Mucosa of rectum (tissue), 2 donors: ENCODE results near the gene KIAA0319L.

Source experiments
- H3K27ac ChIP-seq, 2 donors: one replicate each; pipeline ENCODE4 v1.7.0; 2013; ENCODE audit warnings: inconsistent platforms in 2 of 2, low read depth in 2 of 2, low read length in 2 of 2
- H3K27me3 ChIP-seq, 2 donors: one replicate each; pipeline ENCODE4 v1.7.0; 2013; ENCODE audit warnings: low read length in 2 of 2; ENCODE audit not compliant: control insufficient read depth in 2 of 2, insufficient read depth in 2 of 2
- H3K36me3 ChIP-seq, 2 donors: one replicate each; pipeline ENCODE4 v1.7.0; 2013; ENCODE audit warnings: low read length in 2 of 2; ENCODE audit not compliant: control insufficient read depth in 2 of 2, insufficient read depth in 2 of 2
- H3K4me1 ChIP-seq, 2 donors: one replicate each; pipeline ENCODE4 v1.7.0; 2013; ENCODE audit warnings: low read length in 2 of 2, mild to moderate bottlenecking in 1 of 2; ENCODE audit not compliant: control insufficient read depth in 2 of 2, insufficient read depth in 2 of 2
- H3K4me3 ChIP-seq, 2 donors: one replicate each; pipeline ENCODE4 v1.7.0; 2013; ENCODE audit warnings: low read length in 2 of 2
- H3K9ac ChIP-seq, 2 donors: one replicate each; pipeline ENCODE4 v1.7.0; 2013; ENCODE audit warnings: low read length in 2 of 2, low read depth in 1 of 2, mild to moderate bottlenecking in 1 of 2
- H3K9me3 ChIP-seq, 2 donors: one replicate each; pipeline ENCODE4 v1.7.0; 2013; ENCODE audit warnings: low read length in 2 of 2; ENCODE audit not compliant: control insufficient read depth in 2 of 2
- donor health status: healthy.
- donor health status: Normal muscosa, but diverticular disease.

KIAA0319L gene

GRCh38 chr1:35556484-35557117 is 602 bp downstream of the KIAA0319L start:
- Histone ChIP-seq H3K4me3 (peak overlapping the region; percentile 91 to 92), H3K9ac (peak overlapping the region; percentile 83 to 87), H3K27me3 (no peaks in the 10 kb centered on the region), H3K4me1 (peaks cover 19 to 22% of the 10 kb centered on the region in 2 donors), H3K27ac (peak overlapping the region; percentile 91 to 97), H3K36me3 (peaks cover 7 to 21% of the 10 kb centered on the region in 2 donors), H3K9me3 (no peaks in the 10 kb centered on the region)

GRCh38 chr1:35555601-35556477 is 1.4 kb downstream of the KIAA0319L start:
- Histone ChIP-seq H3K36me3 (peaks cover 7 to 25% of the 10 kb centered on the region in 2 donors), H3K9ac (peak overlapping the region in 1 of 2 donors; percentile 87), H3K9me3 (no peaks in the 10 kb centered on the region), H3K27me3 (no peaks in the 10 kb centered on the region), H3K4me3 (peak overlapping the region; percentile 91 to 92), H3K4me1 (peaks cover 19 to 22% of the 10 kb centered on the region in 2 donors), H3K27ac (peak overlapping the region; percentile 91 to 97)

- H3K36me3 ChIP-seq = peaks cover 7 to 27% of the 10 kb centered on the region in 2 donors
- peaks cover 19 to 22% of the 10 kb centered on the region in 2 donors for H3K4me1 ChIP-seq
- H3K27me3 ChIP-seq = no peaks in the 10 kb centered on the region
- no peak overlapping the region for H3K27ac ChIP-seq
- H3K9me3 ChIP-seq = no peaks in the 10 kb centered on the region
- peak overlapping the region in 1 of 2 donors; percentile 5 for H3K4me3 ChIP-seq
- H3K9ac ChIP-seq = no peak overlapping the region
Observed at GRCh38 chr1:35555212-35555584, 2.0 kb downstream of the KIAA0319L start.

GRCh38 chr1:35554266-35555211 is 2.7 kb downstream of the KIAA0319L start:
- H3K27ac ChIP-seq = no peak overlapping the region
- no peaks in the 10 kb centered on the region for H3K27me3 ChIP-seq
- H3K4me1 ChIP-seq = peaks cover 19 to 22% of the 10 kb centered on the region in 2 donors
- H3K9ac ChIP-seq = no peak overlapping the region
- no peak overlapping the region for H3K4me3 ChIP-seq
- H3K36me3 ChIP-seq = peaks cover 10 to 27% of the 10 kb centered on the region in 2 donors
- no peaks in the 10 kb centered on the region for H3K9me3 ChIP-seq

DNA sequence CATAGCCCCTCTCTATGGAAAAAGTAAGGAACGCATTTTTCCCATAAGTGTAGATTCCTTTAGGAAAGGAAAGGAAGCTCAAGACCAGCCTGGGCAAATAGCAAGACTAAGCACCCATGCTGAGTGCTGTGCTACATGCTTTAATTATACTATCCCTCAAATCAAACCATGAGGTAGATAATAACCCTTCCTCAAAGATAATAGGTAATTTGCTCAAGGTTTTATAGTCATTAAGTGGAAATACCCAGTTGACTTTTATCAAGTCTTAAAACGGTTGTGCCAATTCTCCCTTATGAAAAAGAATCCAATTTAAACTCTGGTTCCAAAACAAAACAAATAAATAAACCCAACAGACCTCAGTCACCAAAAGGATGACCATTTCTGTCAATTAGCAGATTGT is 3.4 kb downstream of the KIAA0319L start:
- no peak overlapping the region for H3K27ac ChIP-seq
- H3K36me3 ChIP-seq = peaks cover 10 to 28% of the 10 kb centered on the region in 2 donors
- H3K9ac ChIP-seq = no peak overlapping the region
- H3K27me3 ChIP-seq = no peaks in the 10 kb centered on the region
- H3K4me1 ChIP-seq = peaks cover 19 to 22% of the 10 kb centered on the region in 2 donors
- no peaks in the 10 kb centered on the region for H3K9me3 ChIP-seq
- no peak overlapping the region for H3K4me3 ChIP-seq

DNA sequence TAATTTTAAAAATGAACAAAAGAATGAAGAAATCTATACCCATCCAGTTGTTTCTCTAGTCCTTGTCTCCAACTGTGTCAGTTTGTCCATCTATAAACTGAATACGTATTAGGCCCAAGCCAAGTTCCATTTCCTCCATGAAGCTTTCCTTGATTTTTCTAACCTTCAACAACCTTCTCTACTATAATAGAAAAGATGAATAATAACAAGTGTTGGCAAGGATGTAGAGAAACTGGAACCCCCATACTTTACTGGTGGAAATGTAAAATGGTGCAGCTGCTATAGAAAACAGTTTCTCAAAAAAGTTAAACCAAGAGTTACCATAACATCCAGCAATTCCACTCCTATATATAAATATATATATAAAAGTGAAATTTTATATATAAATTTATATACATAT is 10.6 kb downstream of the KIAA0319L start:
- Histone ChIP-seq H3K4me1 (no peaks in the 10 kb centered on the region), H3K27ac (no peak overlapping the region), H3K36me3 (peaks cover 21 to 27% of the 10 kb centered on the region in 2 donors), H3K27me3 (no peaks in the 10 kb centered on the region), H3K9me3 (no peaks in the 10 kb centered on the region), H3K4me3 (no peak overlapping the region), H3K9ac (no peak overlapping the region)

DNA sequence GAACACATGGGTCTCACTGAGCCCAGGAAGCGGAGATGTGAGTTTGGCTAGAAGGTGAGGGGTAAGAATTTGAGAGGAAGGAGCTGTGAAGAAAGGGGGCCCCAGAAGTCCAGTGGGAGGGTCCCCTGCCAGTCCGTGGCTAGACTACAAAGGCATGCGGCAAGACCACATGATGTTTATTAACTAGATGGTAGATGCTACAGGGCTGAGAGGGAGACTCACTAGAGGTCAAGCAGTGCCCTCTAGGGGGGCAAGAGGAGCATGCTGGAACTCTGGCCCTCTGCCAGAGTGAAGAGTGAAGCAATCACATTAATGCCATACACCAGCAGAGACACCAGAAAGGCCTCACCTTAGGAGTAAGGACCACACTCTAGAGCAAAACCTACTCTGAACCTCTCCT is 12.2 kb downstream of the KIAA0319L start:
- H3K27ac ChIP-seq = no peak overlapping the region
- H3K27me3 ChIP-seq = no peaks in the 10 kb centered on the region
- H3K4me3 ChIP-seq = no peak overlapping the region
- no peak overlapping the region for H3K9ac ChIP-seq
- peaks cover 15 to 24% of the 10 kb centered on the region in 2 donors for H3K36me3 ChIP-seq
- no peaks in the 10 kb centered on the region for H3K9me3 ChIP-seq
- H3K4me1 ChIP-seq = no peaks in the 10 kb centered on the region

- no peak overlapping the region for H3K9ac ChIP-seq
- H3K4me3 ChIP-seq = no peak overlapping the region
- no peaks in the 10 kb centered on the region for H3K9me3 ChIP-seq
- H3K27me3 ChIP-seq = no peaks in the 10 kb centered on the region
- H3K4me1 ChIP-seq = no peaks in the 10 kb centered on the region
- peaks cover 2 to 4% of the 10 kb centered on the region in 2 donors for H3K36me3 ChIP-seq
- H3K27ac ChIP-seq = no peak overlapping the region
Observed at GRCh38 chr1:35539824-35540261, 17.4 kb downstream of the KIAA0319L start.

GRCh38 chr1:35539073-35539823 is 18.0 kb downstream of the KIAA0319L start:
- Histone ChIP-seq H3K9me3 (no peaks in the 10 kb centered on the region), H3K36me3 (peaks cover 2 to 4% of the 10 kb centered on the region in 2 donors), H3K27ac (no peak overlapping the region), H3K4me3 (no peak overlapping the region), H3K9ac (no peak overlapping the region), H3K27me3 (no peaks in the 10 kb centered on the region), H3K4me1 (no peaks in the 10 kb centered on the region)
